T-helper 2 cell treated with Interferon-gamma antibody and Interleukin-4, amounts not matched to agents 5 μg/mL and 100 μg/mL, for 36 hours (primary cell): Measurements from ENCODE around the gene NFKBIB.

ENCODE experiments used
- DNase-seq: peaks from one replicate; pipeline ENCODE4 v3.0.0; 2021; ENCODE audit warnings: low spot score
- H3K27ac Mint-ChIP-seq: one replicate; pipeline ENCODE4 v1.8.0; 2021; ENCODE audit warnings: mild to moderate bottlenecking, mixed read lengths
- H3K27me3 Mint-ChIP-seq: one replicate; pipeline ENCODE4 v1.8.0; 2021; ENCODE audit warnings: low read depth, mixed read lengths
- H3K36me3 Mint-ChIP-seq: one replicate; pipeline ENCODE4 v1.8.0; 2021; ENCODE audit warnings: low read depth, mixed read lengths
- H3K4me1 Mint-ChIP-seq: one replicate; pipeline ENCODE4 v1.8.0; 2021; ENCODE audit warnings: low read depth, mixed read lengths
- H3K4me3 Mint-ChIP-seq: one replicate; pipeline ENCODE4 v1.8.0; 2022; ENCODE audit warnings: mild to moderate bottlenecking, moderate library complexity, mixed read lengths
- H3K9me3 Mint-ChIP-seq: one replicate; pipeline ENCODE4 v1.8.0; 2021; ENCODE audit warnings: mixed read lengths

NFKBIB gene

GRCh38 chr19:38919837-38920601 is 20.2 kb downstream of the NFKBIB start:
- no peaks in the 10 kb centered on the region for H3K4me1 Mint-ChIP-seq
- H3K9me3 Mint-ChIP-seq, result no peaks in the 10 kb centered on the region
- peaks cover 8% of the 10 kb centered on the region for H3K36me3 Mint-ChIP-seq

GRCh38 chr19:38920602-38921419 is 21.0 kb downstream of the NFKBIB start:
- Mint-ChIP-seq H3K27me3 (no peaks in the 10 kb centered on the region), H3K36me3 (peaks cover 8% of the 10 kb centered on the region), H3K9me3 (no peaks in the 10 kb centered on the region), H3K4me1 (no peaks in the 10 kb centered on the region), H3K27ac (no peak overlapping the region), H3K4me3 (no peak overlapping the region)
- no peak for DNase-seq

More at GRCh38 chr19:38919837-38920601, 20.2 kb downstream of the NFKBIB start:
- no peak overlapping the region for H3K4me3 Mint-ChIP-seq
- H3K27me3 Mint-ChIP-seq, result no peaks in the 10 kb centered on the region
- no peak overlapping the region for H3K27ac Mint-ChIP-seq
- DNase-seq, result no peak

- H3K4me1 Mint-ChIP-seq, result peaks cover 1% of the 10 kb centered on the region
- H3K36me3 Mint-ChIP-seq, result peaks cover 8% of the 10 kb centered on the region
- no peak for DNase-seq
- H3K27me3 Mint-ChIP-seq, result no peaks in the 10 kb centered on the region
- no peak overlapping the region for H3K27ac Mint-ChIP-seq
- no peaks in the 10 kb centered on the region for H3K9me3 Mint-ChIP-seq
- H3K4me3 Mint-ChIP-seq, result no peak overlapping the region
These were observed 21.9 kb downstream of the NFKBIB start for GRCh38 chr19:38921420-38922274.

GRCh38 chr19:38922482-38922881 is 22.7 kb downstream of the NFKBIB start:
- no peak overlapping the region for H3K27ac Mint-ChIP-seq

GRCh38 chr19:38924388-38924787 is 24.6 kb downstream of the NFKBIB start:
- Mint-ChIP-seq H3K4me3 (no peak overlapping the region), H3K27ac (no peak overlapping the region), H3K9me3 (no peaks in the 10 kb centered on the region), H3K4me1 (peaks cover 7% of the 10 kb centered on the region), H3K27me3 (no peaks in the 10 kb centered on the region), H3K36me3 (peaks cover 13% of the 10 kb centered on the region)
- DNase-seq, result no peak

More at GRCh38 chr19:38922482-38922881, 22.7 kb downstream of the NFKBIB start:
- H3K36me3 Mint-ChIP-seq, result peaks cover 8% of the 10 kb centered on the region
- no peaks in the 10 kb centered on the region for H3K27me3 Mint-ChIP-seq
- H3K4me3 Mint-ChIP-seq, result no peak overlapping the region
- H3K9me3 Mint-ChIP-seq, result no peaks in the 10 kb centered on the region
- no peak for DNase-seq
- peaks cover 1% of the 10 kb centered on the region for H3K4me1 Mint-ChIP-seq

GRCh38 chr19:38928391-38929001 is 28.7 kb downstream of the NFKBIB start:
- H3K4me1 Mint-ChIP-seq, result peaks cover 18% of the 10 kb centered on the region
- no peak for DNase-seq
- no peaks in the 10 kb centered on the region for H3K9me3 Mint-ChIP-seq
- H3K27me3 Mint-ChIP-seq, result no peaks in the 10 kb centered on the region
- peaks cover 23% of the 10 kb centered on the region for H3K36me3 Mint-ChIP-seq
- H3K27ac Mint-ChIP-seq, result peak overlapping the region; percentile 84
- H3K4me3 Mint-ChIP-seq, result peak overlapping the region; percentile 88

GRCh38 chr19:38929929-38930775 is 30.4 kb downstream of the NFKBIB start, which contains the start of gene SARS2:
Gene SARS2 (minus strand): TSS chr19:38930763. CDS start chr19:38930736, 27 bp downstream.
- peak within 1 kb of the TSS; percentile 88 for H3K4me3 Mint-ChIP-seq
- peaks cover 33% of the 10 kb centered on the region for H3K36me3 Mint-ChIP-seq
- peak; percentile 92 for DNase-seq
- H3K27ac Mint-ChIP-seq, result peak within 1 kb of the TSS; percentile 99
- peaks cover 19% of the 10 kb centered on the region for H3K4me1 Mint-ChIP-seq
- H3K9me3 Mint-ChIP-seq, result no peaks in the 10 kb centered on the region
- no peaks in the 10 kb centered on the region for H3K27me3 Mint-ChIP-seq

GRCh38 chr19:38930776-38931520 is 31.2 kb downstream of the NFKBIB start, which contains the start of gene MRPS12:
Gene MRPS12 (plus strand): TSS chr19:38930944. CDS start chr19:38931295, 351 bp downstream.
- DNase-seq, result peak; percentile 98
- Mint-ChIP-seq H3K36me3 (peaks cover 39% of the 10 kb centered on the region), H3K27ac (peak within 1 kb of the TSS; percentile 99), H3K9me3 (no peaks in the 10 kb centered on the region), H3K4me3 (peak within 1 kb of the TSS; percentile 88), H3K4me1 (peaks cover 19% of the 10 kb centered on the region), H3K27me3 (no peaks in the 10 kb centered on the region)

GRCh38 chr19:38931521-38931793 is 31.7 kb downstream of the NFKBIB start:
- DNase-seq, result no peak
- Mint-ChIP-seq H3K4me3 (peak overlapping the region; percentile 88), H3K9me3 (no peaks in the 10 kb centered on the region), H3K36me3 (peaks cover 40% of the 10 kb centered on the region), H3K27me3 (no peaks in the 10 kb centered on the region), H3K27ac (peak overlapping the region; percentile 99), H3K4me1 (peaks cover 18% of the 10 kb centered on the region)

GRCh38 chr19:38932425-38933179 is 32.8 kb downstream of the NFKBIB start:
- H3K4me3 Mint-ChIP-seq, result peak overlapping the region; percentile 50
- DNase-seq, result peak; percentile 23
- H3K27me3 Mint-ChIP-seq, result no peaks in the 10 kb centered on the region
- H3K36me3 Mint-ChIP-seq, result peaks cover 40% of the 10 kb centered on the region
- H3K9me3 Mint-ChIP-seq, result no peaks in the 10 kb centered on the region
- no peak overlapping the region for H3K27ac Mint-ChIP-seq
- H3K4me1 Mint-ChIP-seq, result peaks cover 18% of the 10 kb centered on the region

GRCh38 chr19:38933544-38933943 is 33.8 kb downstream of the NFKBIB start:
- H3K4me3 Mint-ChIP-seq, result no peak overlapping the region
- H3K4me1 Mint-ChIP-seq, result peaks cover 13% of the 10 kb centered on the region
- no peaks in the 10 kb centered on the region for H3K27me3 Mint-ChIP-seq
- no peaks in the 10 kb centered on the region for H3K9me3 Mint-ChIP-seq
- H3K36me3 Mint-ChIP-seq, result peaks cover 36% of the 10 kb centered on the region
- no peak for DNase-seq
- no peak overlapping the region for H3K27ac Mint-ChIP-seq

- Mint-ChIP-seq H3K36me3 (peaks cover 9% of the 10 kb centered on the region), H3K27ac (no peak overlapping the region), H3K27me3 (peaks cover 11% of the 10 kb centered on the region), H3K9me3 (no peaks in the 10 kb centered on the region), H3K4me1 (peaks cover 6% of the 10 kb centered on the region), H3K4me3 (no peak overlapping the region)
- DNase-seq, result no peak
These were observed 40.2 kb downstream of the NFKBIB start for GRCh38 chr19:38939957-38940356.
